ENCODE measurements around the gene WDR90.

Gene WDR90

DNA sequence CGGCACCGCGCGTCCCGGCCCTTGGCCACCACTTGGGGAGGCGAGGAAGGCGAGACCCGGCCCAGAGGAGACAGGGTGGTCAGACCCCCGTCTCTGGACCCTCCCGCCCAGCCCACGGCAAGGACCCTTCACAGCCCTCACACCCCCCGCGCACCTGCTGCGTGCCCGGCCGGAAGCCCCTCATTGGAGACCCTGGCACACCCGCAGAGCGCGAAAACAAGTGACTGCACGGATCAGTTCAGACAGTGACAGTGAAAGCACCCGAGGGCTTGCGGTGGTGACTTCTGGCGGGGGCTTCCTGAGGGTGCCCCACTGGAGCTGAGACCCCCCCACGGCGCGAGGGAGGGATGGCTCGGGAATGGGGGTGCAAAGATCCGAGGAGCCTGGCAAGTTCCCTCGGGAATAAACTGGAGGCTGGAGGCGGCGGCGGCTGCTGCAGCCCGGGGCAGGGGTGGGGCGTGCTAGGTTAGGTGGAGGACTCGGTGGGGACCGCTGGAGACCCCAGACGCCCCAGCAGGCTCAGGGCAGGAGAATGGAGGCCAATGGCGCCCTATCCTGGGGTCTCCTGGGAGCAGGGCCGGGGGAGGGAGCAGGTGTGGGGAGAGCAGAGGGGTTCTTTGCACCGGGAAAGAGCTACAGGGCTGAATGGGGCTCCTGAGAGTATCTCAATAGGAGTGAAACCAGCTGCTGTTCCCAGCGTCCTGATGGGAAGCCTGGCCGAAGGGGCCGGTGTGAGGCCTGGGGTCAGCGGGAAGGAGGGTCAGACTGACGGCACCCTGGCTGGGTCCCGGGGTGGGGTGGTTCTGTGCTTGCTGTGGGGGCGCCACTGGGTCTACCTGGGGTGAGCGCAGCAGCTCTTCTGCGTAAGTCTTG lies 57.3 kb downstream of the WDR90 start:
- TF ChIP-seq, protein P1, sequence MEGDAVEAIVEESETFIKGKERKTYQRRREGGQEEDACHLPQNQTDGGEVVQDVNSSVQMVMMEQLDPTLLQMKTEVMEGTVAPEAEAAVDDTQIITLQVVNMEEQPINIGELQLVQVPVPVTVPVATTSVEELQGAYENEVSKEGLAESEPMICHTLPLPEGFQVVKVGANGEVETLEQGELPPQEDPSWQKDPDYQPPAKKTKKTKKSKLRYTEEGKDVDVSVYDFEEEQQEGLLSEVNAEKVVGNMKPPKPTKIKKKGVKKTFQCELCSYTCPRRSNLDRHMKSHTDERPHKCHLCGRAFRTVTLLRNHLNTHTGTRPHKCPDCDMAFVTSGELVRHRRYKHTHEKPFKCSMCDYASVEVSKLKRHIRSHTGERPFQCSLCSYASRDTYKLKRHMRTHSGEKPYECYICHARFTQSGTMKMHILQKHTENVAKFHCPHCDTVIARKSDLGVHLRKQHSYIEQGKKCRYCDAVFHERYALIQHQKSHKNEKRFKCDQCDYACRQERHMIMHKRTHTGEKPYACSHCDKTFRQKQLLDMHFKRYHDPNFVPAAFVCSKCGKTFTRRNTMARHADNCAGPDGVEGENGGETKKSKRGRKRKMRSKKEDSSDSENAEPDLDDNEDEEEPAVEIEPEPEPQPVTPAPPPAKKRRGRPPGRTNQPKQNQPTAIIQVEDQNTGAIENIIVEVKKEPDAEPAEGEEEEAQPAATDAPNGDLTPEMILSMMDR (IDR thresholded peaks at IDR 0.05; ENCODE audit: extremely low read depth, insufficient read depth, missing control alignments) = no peak
- no peak for DNase-seq (ENCODE audit: low spot score)
- in situ Hi-C loops (cut with MboI; ENCODE audit: low pct_unique_long_range_greater_than_20kb, low sequenced_read_pairs, unreplicated experiment) = no loop called here

GRCh38 chr16:707062-707538 lies 57.9 kb downstream of the WDR90 start:
- in situ Hi-C loops (cut with MboI; ENCODE audit: low pct_unique_long_range_greater_than_20kb, low sequenced_read_pairs, unreplicated experiment) = no loop called here
- TF ChIP-seq, protein P1 (IDR thresholded peaks at IDR 0.05; ENCODE audit: extremely low read depth, insufficient read depth, missing control alignments) = no peak

DNA sequence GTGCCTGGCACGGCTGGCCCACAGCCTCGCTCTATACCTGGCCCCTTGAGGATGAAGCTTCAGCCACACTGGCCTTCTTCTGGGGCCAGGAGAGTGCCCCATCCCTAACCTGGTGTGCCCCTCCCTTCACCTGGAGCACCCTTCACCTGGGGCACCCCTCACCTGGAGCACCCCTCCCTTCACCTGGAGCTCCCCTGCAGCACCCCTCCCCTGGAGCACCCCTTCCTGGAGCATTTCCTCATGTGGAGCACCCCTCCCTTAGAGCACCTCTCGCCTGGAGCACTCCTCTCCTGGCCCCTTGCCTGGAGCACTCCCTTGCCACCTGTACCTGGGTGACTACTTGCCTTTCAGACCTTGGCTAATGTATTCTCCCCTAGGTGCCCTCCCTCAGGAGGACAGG lies 58.9 kb downstream of the WDR90 start:
- TF ChIP-seq, protein P1 (IDR thresholded peaks at IDR 0.05; ENCODE audit: extremely low read depth, insufficient read depth, missing control alignments) = no peak
- in situ Hi-C loops (cut with MboI; ENCODE audit: low pct_unique_long_range_greater_than_20kb, low sequenced_read_pairs, unreplicated experiment) = no loop called here
- DNase-seq (ENCODE audit: low spot score) = no peak

More at GRCh38 chr16:707062-707538, 57.9 kb downstream of the WDR90 start:
- DNase-seq (ENCODE audit: low spot score) = no peak

- DNase-seq (ENCODE audit: low spot score) = no peak
- TF ChIP-seq, protein P1 (IDR thresholded peaks at IDR 0.05; ENCODE audit: extremely low read depth, insufficient read depth, missing control alignments) = no peak
- in situ Hi-C loops (cut with MboI; ENCODE audit: low pct_unique_long_range_greater_than_20kb, low sequenced_read_pairs, unreplicated experiment) = no loop called here
Measured at GRCh38 chr16:708959-709358, 59.8 kb downstream of the WDR90 start.

DNA sequence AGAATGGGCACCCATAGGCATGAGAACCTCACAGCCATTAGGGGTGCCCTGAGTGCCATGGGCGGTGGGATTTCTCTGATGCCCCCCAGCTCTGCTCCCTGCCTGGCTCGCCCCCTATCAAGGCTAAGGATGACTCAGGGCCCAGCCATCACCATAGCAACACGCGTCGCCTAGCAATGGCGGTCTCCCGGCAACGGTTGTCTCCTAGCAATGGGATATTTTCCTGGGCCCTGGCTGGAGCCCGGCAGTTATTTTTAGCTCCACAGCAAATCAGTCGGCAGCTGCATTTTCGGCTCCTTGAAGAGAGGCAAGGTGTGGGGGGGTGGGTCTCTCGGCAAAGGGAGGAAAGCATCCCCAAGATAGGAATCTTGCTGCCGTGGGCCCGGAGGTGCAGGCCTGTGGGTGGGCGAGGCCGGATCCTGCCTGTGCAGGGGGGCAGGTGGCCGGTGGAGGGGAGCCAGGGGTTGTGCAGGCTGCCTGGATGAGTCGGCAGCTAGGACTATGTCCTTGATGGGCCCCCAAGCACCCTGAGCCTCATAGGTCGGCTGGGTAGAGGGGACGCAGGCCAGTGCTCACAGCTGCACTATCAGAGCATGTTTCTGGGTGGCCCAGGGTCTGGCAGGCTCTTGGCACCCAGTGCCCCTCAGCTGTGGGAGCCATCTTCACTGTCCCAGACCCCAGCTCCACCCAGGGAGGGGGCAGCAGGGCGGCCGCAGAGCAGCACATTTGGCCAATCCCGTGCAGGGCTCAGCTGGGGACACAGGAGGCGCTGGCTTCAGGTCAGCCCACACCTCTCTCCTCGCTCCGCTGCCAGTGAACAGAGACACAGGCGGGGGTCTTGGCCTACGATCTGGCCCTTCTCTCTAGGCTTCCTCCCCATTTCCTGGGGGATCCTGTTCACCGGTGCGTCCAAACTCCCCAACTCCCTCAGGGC lies 60.7 kb downstream of the WDR90 start:
- in situ Hi-C loops (cut with MboI; ENCODE audit: low pct_unique_long_range_greater_than_20kb, low sequenced_read_pairs, unreplicated experiment) = loop anchor here (5.0 kb wide), 1 partner anchor 77 kb away; the partner anchor contains the start of genes CHTF18 and RPUSD1
- DNase-seq (ENCODE audit: low spot score) = no peak
- TF ChIP-seq, protein P1 (IDR thresholded peaks at IDR 0.05; ENCODE audit: extremely low read depth, insufficient read depth, missing control alignments) = no peak

DNA sequence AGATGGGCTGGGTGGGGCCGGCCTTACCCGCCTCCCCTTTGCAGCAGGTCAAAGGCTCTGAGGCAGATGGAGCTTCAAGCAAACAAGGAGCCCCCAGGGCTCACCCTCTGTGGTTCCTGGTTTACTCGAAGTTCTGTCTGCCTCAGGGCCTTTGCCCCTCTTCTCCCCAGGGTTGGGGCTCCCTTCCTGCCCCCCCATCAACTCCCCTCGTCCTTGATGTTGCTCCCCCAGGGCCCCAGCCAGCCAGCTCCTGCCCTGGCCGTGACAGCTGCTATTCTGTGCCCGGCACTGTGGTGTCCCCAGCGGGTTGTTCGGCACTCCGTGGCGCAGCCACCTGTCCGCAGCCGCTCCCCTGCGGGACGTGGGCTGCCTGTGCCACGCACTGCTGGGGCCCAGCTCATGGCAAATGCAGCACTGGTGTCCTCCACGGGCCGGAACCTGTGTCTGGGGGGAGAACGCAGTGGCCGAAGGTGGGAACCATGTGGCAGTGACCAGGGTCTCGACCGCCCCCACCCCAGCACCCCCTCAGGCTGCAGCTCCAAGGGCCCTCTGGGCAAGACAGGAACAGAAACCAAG lies 61.4 kb downstream of the WDR90 start:
- no peak for DNase-seq (ENCODE audit: low spot score)
- TF ChIP-seq, protein P1 (IDR thresholded peaks at IDR 0.05; ENCODE audit: extremely low read depth, insufficient read depth, missing control alignments) = no peak
- in situ Hi-C loops (cut with MboI; ENCODE audit: low pct_unique_long_range_greater_than_20kb, low sequenced_read_pairs, unreplicated experiment) = loop anchor here (5.0 kb wide), 1 partner anchor 77 kb away; the partner anchor contains the start of genes CHTF18 and RPUSD1
